Activated T-helper 1 cell treated with anti-CD3 and anti-CD28 coated beads, Interleukin-2, amount 50 U/mL, for 16 hours (primary cell): ENCODE data around the gene ASB5.

Experiments used
- DNase-seq, 2 donors: peaks; one replicate each; pipeline ENCODE4 v3.0.0-alpha.2; 2020; ENCODE audit warnings: low read depth in 1 of 2, low spot score in 1 of 2

The ASB5 gene

GRCh38 chr4:176277162-176277904, 8.3 kb upstream of the ASB5 start:
- no peak for DNase-seq

- DNase-seq: no peak
Measured at GRCh38 chr4:176276710-176277109, 7.7 kb upstream of the ASB5 start.

- DNase-seq: no peak
Measured at GRCh38 chr4:176274441-176274840, 5.4 kb upstream of the ASB5 start.

GRCh38 chr4:176273736-176274135, 4.7 kb upstream of the ASB5 start:
- DNase-seq: no peak

- no peak for DNase-seq
Measured at GRCh38 chr4:176272799-176273198, 3.8 kb upstream of the ASB5 start.

- DNase-seq: no peak
Measured at GRCh38 chr4:176271749-176272148, 2.7 kb upstream of the ASB5 start.

GRCh38 chr4:176270669-176271068, 1.6 kb upstream of the ASB5 start:
- no peak for DNase-seq

- no peak for DNase-seq
Measured at GRCh38 chr4:176266026-176266425, 3.0 kb downstream of the ASB5 start.

GRCh38 chr4:176262243-176262642, 6.8 kb downstream of the ASB5 start:
- DNase-seq: no peak

- DNase-seq: no peak
Measured at GRCh38 chr4:176261481-176261880, 7.5 kb downstream of the ASB5 start.

- no peak for DNase-seq
Measured at GRCh38 chr4:176261018-176261417, 8.0 kb downstream of the ASB5 start.

GRCh38 chr4:176259330-176260090, 9.5 kb downstream of the ASB5 start:
- DNase-seq: no peak

GRCh38 chr4:176258135-176258534, 10.9 kb downstream of the ASB5 start:
- DNase-seq: no peak

- DNase-seq: no peak
Measured at GRCh38 chr4:176256921-176257320, 12.1 kb downstream of the ASB5 start.

- no peak for DNase-seq
Measured at GRCh38 chr4:176242764-176243347, 26.2 kb downstream of the ASB5 start.

- DNase-seq: no peak
Measured at GRCh38 chr4:176241703-176242102, 27.3 kb downstream of the ASB5 start.

- DNase-seq: no peak
Measured at GRCh38 chr4:176238826-176239225, 30.2 kb downstream of the ASB5 start.

GRCh38 chr4:176238157-176238610, 30.8 kb downstream of the ASB5 start:
- DNase-seq: no peak

- DNase-seq: no peak
Measured at GRCh38 chr4:176236946-176237345, 32.1 kb downstream of the ASB5 start.

- no peak for DNase-seq
Measured at GRCh38 chr4:176230836-176231235, 38.2 kb downstream of the ASB5 start.

GRCh38 chr4:176229645-176230044, 39.4 kb downstream of the ASB5 start:
- no peak for DNase-seq

GRCh38 chr4:176226736-176227135, 42.3 kb downstream of the ASB5 start:
- DNase-seq: no peak
